A549 (cell line): ENCODE measurements around the gene EPS15. TPM values are rescaled to one million over a fixed set of nuclear protein-coding genes. Genes with fewer than 3 reads are reported as not detected.

Source experiments
- ATAC-seq, 2 experiments: fragments of 200-7000 bp in 1 of 2; fragments of >200 bp in 1 of 2; cut with Nextera tagmentation in 1 of 2; cut with Tn5 transposase in 1 of 2; 3 replicates each; pipeline versions ENCODE4 v1.8.0 to v1.9.1; 2018 to 2020; ENCODE audit warnings: mild to moderate bottlenecking in 1 of 2, moderate library complexity in 1 of 2
- CTCF ChIA-PET: fragments of 300-600 bp; sonication (Branson Sonifier 250); formaldehyde crosslinking; extraction: SDS; loops from one replicate; lab custom pipeline; 2021; ENCODE audit warnings: antibody characterized with exemption, inconsistent platforms; lab: Yijun Ruan, JAX
- POLR2A ChIA-PET: fragments of 350-600 bp; formaldehyde crosslinking; extraction: SDS; loops from one replicate; lab custom pipeline; 2021; ENCODE audit warnings: antibody characterized with exemption, inconsistent platforms; lab: Yijun Ruan, JAX
- DNase-seq, 2 experiments: peaks; one replicate each; pipeline versions ENCODE4 v3.0.0 to v3.0.0-alpha.2; 2011 to 2016; ENCODE audit warnings: low read depth in 1 of 2, low spot score in 1 of 2
- FAIRE-seq: peaks from 2 replicates; lab custom pipeline; 2011; peaks lifted over from hg19 to GRCh38; lab: Jason Lieb, UNC
- H3K27ac ChIP-seq, 2 experiments: fragments of >200 bp; sonication (Bioruptor Twin); formaldehyde crosslinking; 3 replicates each; pipeline ENCODE4 v1.5.1; 2016 to 2017
- H3K4me1 ChIP-seq: fragments of >200 bp; sonication (Bioruptor Twin); formaldehyde crosslinking; 3 replicates; pipeline ENCODE4 v1.6.1; 2016
- H3K4me2 ChIP-seq: fragments of >200 bp; sonication (Bioruptor Twin); formaldehyde crosslinking; 3 replicates; pipeline ENCODE4 v1.6.1; 2016
- H3K4me3 ChIP-seq: fragments of >200 bp; sonication (Bioruptor Twin); formaldehyde crosslinking; 3 replicates; pipeline ENCODE4 v1.5.1; 2016
- H3K9me3 ChIP-seq: fragments of >200 bp; sonication (Bioruptor Twin); formaldehyde crosslinking; 3 replicates; pipeline ENCODE4 v1.6.1; 2016
- CBX2 ChIP-seq: fragments of 200-600 bp; sonication (generic); IDR thresholded peaks from 2 replicates; pipeline ENCODE4 v1.6.1; 2016; ENCODE audit warnings: low read depth, mild to moderate bottlenecking, borderline replicate concordance
- CEBPB ChIP-seq, 2 experiments: fragments of >200 bp in 1 of 2; sonication (Bioruptor Twin) in 1 of 2; formaldehyde crosslinking in 1 of 2; IDR thresholded peaks; 2 replicates each; pipeline ENCODE4 v1.6.1; 2012 to 2016
- CHD2 ChIP-seq: fragments of 150-350 bp; IDR thresholded peaks from 2 replicates; pipeline ENCODE4 v1.6.1; 2014; ENCODE audit warnings: low read length; ENCODE audit not compliant: partially characterized antibody
- ESRRA ChIP-seq: fragments of 150-350 bp; IDR thresholded peaks from 2 replicates; pipeline ENCODE4 v1.6.1; 2014; ENCODE audit warnings: mild to moderate bottlenecking, low read length, borderline replicate concordance
- FOXS1 ChIP-seq: fragments of 250-450 bp; sonication (Bioruptor Pico); IDR thresholded peaks from 2 replicates; pipeline ENCODE4 v1.5.0; 2020; ENCODE audit warnings: mild to moderate bottlenecking, moderate library complexity
- HEYL ChIP-seq: fragments of 250-450 bp; sonication (Bioruptor Pico); IDR thresholded peaks from 2 replicates; pipeline ENCODE4 v1.8.0; 2021; ENCODE audit warnings: mild to moderate bottlenecking, moderate library complexity
- JUN ChIP-seq, 2 experiments: fragments of >200 bp; sonication (Bioruptor Twin); formaldehyde crosslinking; IDR thresholded peaks; 2 replicates in 1 of 2; 3 replicates in 1 of 2; pipeline ENCODE4 v1.6.1; 2016 to 2017
- KDM1A ChIP-seq: fragments of 200-600 bp; sonication (generic); IDR thresholded peaks from 2 replicates; pipeline ENCODE4 v1.6.1; 2016; ENCODE audit warnings: low read depth, mild to moderate bottlenecking
- MAFK ChIP-seq: fragments of 450-650 bp; IDR thresholded peaks from 2 replicates; pipeline ENCODE4 v1.6.1; 2014; ENCODE audit not compliant: partially characterized antibody
- MYC ChIP-seq: IDR thresholded peaks from 2 replicates; pipeline ENCODE4 v1.6.1; 2012; ENCODE audit warnings: mild to moderate bottlenecking, inconsistent platforms, low read length, improper control_type of control experiment, borderline replicate concordance
- POLR2A ChIP-seq: IDR thresholded peaks from 2 replicates; pipeline ENCODE4 v1.6.1; 2012; ENCODE audit warnings: mild to moderate bottlenecking, low read length
- POLR2AphosphoS2 ChIP-seq: conservative IDR thresholded peaks from 2 replicates; pipeline ENCODE4 v1.6.1; 2012; ENCODE audit warnings: low read length, improper control_type of control experiment, inconsistent platforms
- SREBF2 ChIP-seq: fragments of 450-650 bp; IDR thresholded peaks from 2 replicates; pipeline ENCODE4 v1.6.1; 2014; ENCODE audit warnings: mild to moderate bottlenecking, moderate library complexity
- TFCP2L1 ChIP-seq: fragments of 250-450 bp; sonication (Bioruptor Pico); IDR thresholded peaks from 2 replicates; pipeline ENCODE4 v1.5.0; 2021; ENCODE audit warnings: mild to moderate bottlenecking
- TP53 ChIP-seq: fragments of 250-450 bp; sonication (Bioruptor Pico); IDR thresholded peaks from 2 replicates; pipeline ENCODE4 v1.5.0; 2021; ENCODE audit warnings: mild to moderate bottlenecking, moderate library complexity
- WGBS: methylation state at CpG from one replicate; pipeline ENCODE4 v1.1.6; 2017; ENCODE audit errors: missing lambda C conversion rate; 5-methylcytosine and 5-hydroxymethylcytosine counted together
- polyA plus RNA-seq, 4 experiments: library from polyadenylated mRNA; depleted of rRNA in 3 of 4; stranded (reverse); fragments of >200 nt; fragmentation: RNase III in 1 of 4; extraction: RNeasy Plus Mini Kit Qiagen cat#74134 plus additional on column Dnase treatment in 1 of 4; gene quantifications; 2 replicates in 3 of 4; 3 replicates in 1 of 4; pipeline ENCODE4 v1.2.3, GENCODE V29; 2011 to 2017
- TF ChIP-seq, protein P1 (sequence below): fragments of >200 bp; sonication (Bioruptor Twin); formaldehyde crosslinking; IDR thresholded peaks from 2 replicates; pipeline ENCODE4 v1.6.1; 2016
- TF ChIP-seq, protein P2 (sequence below): fragments of 150-350 bp; IDR thresholded peaks from 2 replicates; pipeline ENCODE4 v1.6.1; 2014; ENCODE audit warnings: low read depth, mild to moderate bottlenecking, low read length
- TF ChIP-seq, protein P3 (sequence below): fragments of >200 bp; sonication (Bioruptor Twin); formaldehyde crosslinking; IDR thresholded peaks from 3 replicates; pipeline ENCODE4 v1.6.1; 2016
- TF ChIP-seq, protein P4 (sequence below): IDR thresholded peaks from 2 replicates; pipeline ENCODE4 v1.6.1; 2012
- TF ChIP-seq, protein P5 (sequence below): IDR thresholded peaks from 2 replicates; pipeline ENCODE4 v1.6.1; 2012; ENCODE audit warnings: low read depth, borderline replicate concordance

EPS15 gene
- polyA plus RNA-seq, 2 of the 4 experiments (the other 2 are of a cell fraction): 10.9 to 35.4 TPM

DNA sequence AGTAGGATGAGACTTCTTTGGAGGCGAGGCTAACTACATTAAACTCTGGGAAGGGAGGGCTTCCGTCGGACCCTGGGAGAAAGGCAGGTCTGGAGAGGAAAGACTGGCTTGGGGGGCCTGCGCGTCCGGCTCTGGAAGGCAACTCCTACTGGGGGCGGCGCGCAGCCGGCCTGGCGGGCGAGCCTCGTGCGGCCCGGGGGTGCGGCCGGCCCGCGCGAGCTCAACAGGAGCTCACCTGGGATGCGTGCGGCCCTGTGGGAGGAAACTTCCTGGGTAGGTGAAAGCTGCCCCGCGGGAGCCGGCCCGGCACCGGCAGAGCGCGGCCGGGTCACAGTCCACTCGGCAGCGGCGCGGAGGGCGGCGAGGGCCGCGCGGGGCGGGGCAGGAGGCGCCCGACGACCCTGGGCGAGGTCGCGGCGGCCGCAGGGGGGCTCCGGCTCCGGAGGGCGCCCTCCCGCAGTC lies 449 bp downstream of the EPS15 start:
- TF ChIP-seq KDM1A (no peak), POLR2A (peak; percentile 18; the same call in 1 of the 2 replicates)
- H3K9me3 ChIP-seq: no peaks in the 10 kb centered on the region
- H3K27ac ChIP-seq: peak overlapping the region; percentile 90 to 99
- peaks cover 24% of the 10 kb centered on the region; the same call in 2 of the 3 replicates for H3K4me1 ChIP-seq
- H3K4me2 ChIP-seq: peak overlapping the region; percentile 84
- ATAC-seq (peak; percentile 78 to 82), DNase-seq (peak in 1 of 2 experiments; percentile 19), FAIRE-seq (no peak)
- H3K4me3 ChIP-seq: peak overlapping the region; percentile 74
- CTCF ChIA-PET: interaction anchor here (0.5 to 1.3 kb wide), 2 partner anchors 16 to 163 kb away, joined by 3 read pairs; no protein-coding TSS in a partner anchor
- POLR2A ChIA-PET: interaction anchor here (0.7 kb wide), 2 partner anchors 42 to 172 kb away, joined by 3 read pairs; no protein-coding TSS in a partner anchor
- 2% methylated on average over 6 of the region's 52 CpGs for WGBS

DNA sequence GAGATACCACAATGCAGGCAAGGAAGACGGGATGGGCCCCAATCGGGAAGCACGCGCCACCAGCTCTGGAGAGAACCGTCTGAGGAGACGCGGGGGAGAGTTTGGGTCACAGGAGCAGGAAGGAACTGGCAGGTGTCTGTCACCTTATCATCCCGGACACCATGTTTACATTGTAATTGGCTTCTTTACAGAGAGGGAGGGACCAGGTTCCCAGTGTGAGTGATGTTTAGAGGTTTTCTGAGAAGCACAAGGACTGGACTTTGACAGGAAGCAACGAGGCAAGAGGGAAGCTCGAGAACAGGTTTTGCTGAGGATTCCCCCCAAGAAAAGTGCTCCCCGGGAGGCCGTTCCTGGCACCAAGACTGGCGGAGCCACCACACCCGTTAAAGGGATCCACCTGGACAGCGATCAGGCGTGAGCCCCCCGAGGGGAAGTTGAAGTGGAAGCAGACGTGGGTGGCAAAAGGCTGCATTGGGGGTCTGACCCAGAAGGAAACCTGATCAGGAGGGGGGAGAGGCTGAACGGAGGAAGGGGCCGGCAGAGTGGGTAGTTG lies 957 bp downstream of the EPS15 start:
- Histone ChIP-seq H3K9me3 (no peaks in the 10 kb centered on the region), H3K4me2 (peak overlapping the region; percentile 84), H3K4me3 (peak overlapping the region; percentile 74), H3K27ac (peak overlapping the region; percentile 90 to 99), H3K4me1 (peaks cover 24% of the 10 kb centered on the region; the same call in 2 of the 3 replicates)
- ATAC-seq (peak; percentile 67 to 70), DNase-seq (peak; percentile 25 to 40), FAIRE-seq (no peak)
- TF ChIP-seq HEYL (CRISPR knock-in tag) (no peak), TFCP2L1 (CRISPR knock-in tag) (no peak)
- ChIA-PET POLR2A (no interaction called here), CTCF (no interaction called here)
- WGBS: 0% methylated on average over 19 of the region's 20 CpGs

DNA sequence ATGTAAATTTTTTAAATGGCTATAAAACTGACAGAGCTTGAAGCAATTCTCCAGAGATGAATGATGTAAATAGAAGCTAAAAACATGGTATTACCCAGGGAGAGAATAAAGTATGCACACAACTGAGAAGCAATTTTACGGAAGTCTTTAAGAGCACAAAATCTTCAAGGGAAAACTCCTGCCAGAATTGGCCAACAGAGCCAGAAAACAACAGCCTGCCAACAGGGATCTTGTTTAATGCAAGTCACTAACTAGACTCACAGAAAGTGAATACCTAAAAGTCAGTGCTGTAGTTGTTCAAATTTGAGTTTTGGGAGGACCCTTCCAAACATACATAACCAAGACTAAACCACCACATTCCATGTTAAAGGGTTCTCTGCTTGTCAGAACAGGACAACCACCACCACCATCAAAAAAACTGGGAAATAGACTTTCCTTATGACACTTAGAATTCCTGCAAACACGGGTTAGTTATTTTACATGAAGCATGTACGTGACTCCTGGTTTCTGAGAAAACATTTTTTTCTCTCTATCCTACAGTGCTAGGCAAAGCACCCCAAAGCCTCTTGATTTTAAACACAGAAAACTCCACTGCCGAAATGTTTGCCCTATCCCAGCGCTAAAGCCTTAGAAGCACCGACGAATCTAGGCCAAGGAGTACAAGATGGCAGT lies 1.6 kb downstream of the EPS15 start:
- Histone ChIP-seq H3K9me3 (no peaks in the 10 kb centered on the region), H3K4me2 (peak overlapping the region; percentile 84), H3K4me1 (peaks cover 24% of the 10 kb centered on the region; the same call in 2 of the 3 replicates), H3K4me3 (peak overlapping the region; percentile 74), H3K27ac (peak overlapping the region; percentile 90 to 99)
- ATAC-seq (no peak), FAIRE-seq (no peak), DNase-seq (peak in 1 of 2 experiments; percentile 9)
- 17% methylated on average over 7 of the region's 7 CpGs for WGBS
- POLR2A ChIA-PET: no interaction called here
- CTCF ChIA-PET: no interaction called here
- TF ChIP-seq JUN (IDR thresholded peaks at IDR 0.05) (no peak), MAFK (no peak), TP53 (CRISPR knock-in tag) (no peak), CEBPB (IDR thresholded peaks at IDR 0.05) (no peak), TFCP2L1 (CRISPR knock-in tag) (no peak), CBX2 (no peak), SREBF2 (no peak), FOXS1 (CRISPR knock-in tag) (no peak), MYC (no peak), ESRRA (no peak), CHD2 (no peak), POLR2AphosphoS2 (no peak)
- TF ChIP-seq, protein P1, sequence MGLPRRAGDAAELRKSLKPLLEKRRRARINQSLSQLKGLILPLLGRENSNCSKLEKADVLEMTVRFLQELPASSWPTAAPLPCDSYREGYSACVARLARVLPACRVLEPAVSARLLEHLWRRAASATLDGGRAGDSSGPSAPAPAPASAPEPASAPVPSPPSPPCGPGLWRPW: no peak
- TF ChIP-seq, protein P2, sequence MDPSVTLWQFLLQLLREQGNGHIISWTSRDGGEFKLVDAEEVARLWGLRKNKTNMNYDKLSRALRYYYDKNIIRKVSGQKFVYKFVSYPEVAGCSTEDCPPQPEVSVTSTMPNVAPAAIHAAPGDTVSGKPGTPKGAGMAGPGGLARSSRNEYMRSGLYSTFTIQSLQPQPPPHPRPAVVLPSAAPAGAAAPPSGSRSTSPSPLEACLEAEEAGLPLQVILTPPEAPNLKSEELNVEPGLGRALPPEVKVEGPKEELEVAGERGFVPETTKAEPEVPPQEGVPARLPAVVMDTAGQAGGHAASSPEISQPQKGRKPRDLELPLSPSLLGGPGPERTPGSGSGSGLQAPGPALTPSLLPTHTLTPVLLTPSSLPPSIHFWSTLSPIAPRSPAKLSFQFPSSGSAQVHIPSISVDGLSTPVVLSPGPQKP: no peak
- TF ChIP-seq, protein P3, sequence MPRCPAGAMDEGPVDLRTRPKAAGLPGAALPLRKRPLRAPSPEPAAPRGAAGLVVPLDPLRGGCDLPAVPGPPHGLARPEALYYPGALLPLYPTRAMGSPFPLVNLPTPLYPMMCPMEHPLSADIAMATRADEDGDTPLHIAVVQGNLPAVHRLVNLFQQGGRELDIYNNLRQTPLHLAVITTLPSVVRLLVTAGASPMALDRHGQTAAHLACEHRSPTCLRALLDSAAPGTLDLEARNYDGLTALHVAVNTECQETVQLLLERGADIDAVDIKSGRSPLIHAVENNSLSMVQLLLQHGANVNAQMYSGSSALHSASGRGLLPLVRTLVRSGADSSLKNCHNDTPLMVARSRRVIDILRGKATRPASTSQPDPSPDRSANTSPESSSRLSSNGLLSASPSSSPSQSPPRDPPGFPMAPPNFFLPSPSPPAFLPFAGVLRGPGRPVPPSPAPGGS: no peak
- TF ChIP-seq, protein P4, sequence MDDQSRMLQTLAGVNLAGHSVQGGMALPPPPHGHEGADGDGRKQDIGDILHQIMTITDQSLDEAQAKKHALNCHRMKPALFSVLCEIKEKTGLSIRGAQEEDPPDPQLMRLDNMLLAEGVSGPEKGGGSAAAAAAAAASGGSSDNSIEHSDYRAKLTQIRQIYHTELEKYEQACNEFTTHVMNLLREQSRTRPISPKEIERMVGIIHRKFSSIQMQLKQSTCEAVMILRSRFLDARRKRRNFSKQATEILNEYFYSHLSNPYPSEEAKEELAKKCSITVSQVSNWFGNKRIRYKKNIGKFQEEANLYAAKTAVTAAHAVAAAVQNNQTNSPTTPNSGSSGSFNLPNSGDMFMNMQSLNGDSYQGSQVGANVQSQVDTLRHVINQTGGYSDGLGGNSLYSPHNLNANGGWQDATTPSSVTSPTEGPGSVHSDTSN: no peak
- TF ChIP-seq, protein P5, sequence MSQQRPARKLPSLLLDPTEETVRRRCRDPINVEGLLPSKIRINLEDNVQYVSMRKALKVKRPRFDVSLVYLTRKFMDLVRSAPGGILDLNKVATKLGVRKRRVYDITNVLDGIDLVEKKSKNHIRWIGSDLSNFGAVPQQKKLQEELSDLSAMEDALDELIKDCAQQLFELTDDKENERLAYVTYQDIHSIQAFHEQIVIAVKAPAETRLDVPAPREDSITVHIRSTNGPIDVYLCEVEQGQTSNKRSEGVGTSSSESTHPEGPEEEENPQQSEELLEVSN: no peak
